Measurements from ENCODE around the gene PHRF1.

DNA sequence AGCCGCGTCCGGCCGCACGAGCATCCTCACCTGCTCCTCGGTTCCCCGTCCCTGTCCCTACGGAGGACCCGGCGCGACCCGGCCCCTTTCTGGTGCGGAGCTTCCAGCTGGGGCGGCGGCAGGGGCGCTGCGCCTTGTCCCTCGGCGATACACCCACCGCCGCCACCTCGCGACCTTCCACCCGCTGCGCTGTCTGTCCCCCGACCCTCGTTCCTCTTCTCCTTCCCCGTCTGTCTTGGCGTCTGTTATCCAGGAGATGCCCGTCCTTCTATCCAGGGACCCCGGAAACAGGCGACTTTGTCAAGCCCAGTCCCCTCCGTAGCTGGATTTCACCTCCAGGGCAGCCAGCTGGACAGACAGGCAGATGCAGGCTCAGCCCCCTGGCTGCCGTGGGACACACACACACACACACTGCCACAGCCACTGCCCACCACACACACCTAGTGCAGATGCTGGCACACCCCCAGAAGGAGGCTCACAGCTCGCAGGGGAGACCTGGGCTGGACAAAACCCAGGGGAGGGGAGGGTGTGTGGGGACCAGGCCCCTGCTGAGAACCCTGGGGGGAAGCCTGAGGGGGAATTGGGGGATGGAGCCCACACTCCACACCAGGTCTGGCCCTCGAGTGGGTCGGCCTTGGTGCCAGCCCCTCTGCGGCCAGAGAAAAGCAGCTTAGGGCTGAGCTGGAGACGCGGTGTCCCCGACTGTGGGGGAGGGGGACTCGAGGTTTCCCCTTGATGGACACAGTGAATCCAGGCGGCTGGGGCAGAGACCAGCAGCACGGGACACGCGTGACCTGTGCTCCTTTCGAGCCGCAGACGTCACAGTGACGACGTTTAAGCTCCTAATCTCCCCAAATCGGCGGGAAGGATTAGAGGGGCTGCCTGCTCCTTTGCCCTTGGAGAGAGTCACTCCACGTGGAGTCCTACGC is 61.6 kb downstream of the PHRF1 start:
- TF ChIP-seq GATA3 (IDR thresholded peaks at IDR 0.05; ENCODE audit: low read depth, low read length) (no peak), GATA2 (IDR thresholded peaks at IDR 0.05; ENCODE audit: low read depth, low read length) (no peak)
